HG03095 (cell line): ENCODE results near the gene NDUFV2.

Source experiments
- ATAC-seq: cut with Tn5 transposase; IDR thresholded peaks from one replicate; pipeline ENCODE4 v1.9.1; 2021; ENCODE audit warnings: moderate library complexity; ENCODE audit not compliant: unreplicated experiment

Gene NDUFV2

DNA sequence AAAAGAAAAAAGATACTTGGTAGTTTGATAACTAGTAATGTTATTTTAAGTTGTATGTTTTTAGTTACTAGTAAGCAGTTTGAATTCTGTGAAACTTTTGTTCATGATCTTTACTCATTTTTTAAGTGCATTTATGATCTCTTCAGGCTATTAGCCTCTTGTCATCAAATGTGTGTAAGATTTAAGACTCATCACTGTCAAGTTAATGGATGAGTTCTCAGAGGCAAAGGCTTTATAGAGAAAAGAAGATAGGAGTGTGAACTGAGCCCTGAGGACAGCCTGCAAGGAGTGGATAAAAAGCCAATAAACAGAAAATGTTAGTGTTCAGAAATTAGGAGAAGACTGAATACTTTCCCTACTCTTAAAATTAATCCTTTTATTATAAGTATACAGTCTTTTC is 13.5 kb downstream of the NDUFV2 start:
- ATAC-seq: no peak

- ATAC-seq: no peak
Measured at GRCh38 chr18:9117980-9118841, 15.7 kb downstream of the NDUFV2 start.

DNA sequence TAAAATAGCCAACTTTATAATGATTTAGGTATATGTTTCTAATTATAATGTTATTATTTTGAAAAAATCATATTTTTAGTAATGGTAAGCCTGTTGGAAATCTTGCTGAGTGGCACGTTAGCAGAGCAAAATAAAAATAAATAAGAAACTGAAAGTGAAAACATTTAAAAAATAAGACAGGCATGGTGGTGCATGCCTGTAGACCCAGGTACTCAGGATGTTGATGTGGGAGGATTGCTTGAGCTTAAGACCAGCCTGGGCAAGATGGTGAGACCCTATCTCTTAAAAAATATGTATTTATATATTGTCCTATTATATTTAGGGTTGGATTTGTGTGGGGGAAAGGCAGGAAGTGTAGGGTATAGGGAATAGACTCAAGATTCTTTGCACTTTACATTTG is 18.3 kb downstream of the NDUFV2 start:
- ATAC-seq: no peak

- no peak for ATAC-seq
Measured at GRCh38 chr18:9123520-9123919, 21.0 kb downstream of the NDUFV2 start.

- ATAC-seq: no peak
Measured at GRCh38 chr18:9124824-9125223, 22.3 kb downstream of the NDUFV2 start.

- no peak for ATAC-seq
Measured at GRCh38 chr18:9126337-9126736, 23.8 kb downstream of the NDUFV2 start.

- no peak for ATAC-seq
Measured at GRCh38 chr18:9130195-9130594, 27.7 kb downstream of the NDUFV2 start.

DNA sequence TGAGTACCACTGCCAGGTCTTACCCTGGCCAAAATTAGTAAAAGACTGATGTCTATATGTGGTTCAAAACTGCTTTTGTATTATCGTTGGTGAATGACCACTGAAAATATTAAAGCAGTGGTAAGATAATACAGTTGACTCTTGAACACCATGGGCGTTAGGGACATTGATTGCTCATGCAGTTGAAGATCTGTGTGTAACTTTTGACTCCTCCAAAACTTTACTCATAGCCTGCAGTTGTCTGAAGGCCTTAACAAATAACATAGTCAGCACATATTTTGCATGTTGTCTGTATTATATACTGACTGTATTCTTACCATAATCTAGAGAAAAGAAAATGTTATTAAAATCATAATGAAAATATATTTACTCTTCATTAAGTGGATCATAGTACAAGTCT is 28.3 kb downstream of the NDUFV2 start:
- ATAC-seq: no peak

DNA sequence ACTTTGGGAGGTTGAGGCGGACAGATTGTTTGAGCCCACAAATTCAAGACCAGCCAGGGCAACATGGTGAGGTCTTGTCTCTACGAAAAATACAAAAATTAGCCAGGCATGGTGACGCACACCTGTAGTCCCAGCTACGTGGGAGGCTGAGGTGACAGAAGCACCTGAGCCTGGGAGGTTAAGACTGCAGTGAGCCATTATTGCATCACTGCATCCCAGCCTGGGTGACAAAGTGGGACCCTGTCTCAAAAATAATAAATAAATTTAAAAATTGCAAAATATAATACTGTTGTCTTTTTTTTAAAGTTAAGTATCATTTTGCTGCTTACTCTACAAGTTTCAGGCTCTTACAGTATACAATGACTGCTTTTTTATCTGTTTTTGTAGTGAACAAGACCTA is 30.1 kb downstream of the NDUFV2 start:
- no peak for ATAC-seq

- ATAC-seq: no peak
Measured at GRCh38 chr18:9133225-9133624, 30.7 kb downstream of the NDUFV2 start.

DNA sequence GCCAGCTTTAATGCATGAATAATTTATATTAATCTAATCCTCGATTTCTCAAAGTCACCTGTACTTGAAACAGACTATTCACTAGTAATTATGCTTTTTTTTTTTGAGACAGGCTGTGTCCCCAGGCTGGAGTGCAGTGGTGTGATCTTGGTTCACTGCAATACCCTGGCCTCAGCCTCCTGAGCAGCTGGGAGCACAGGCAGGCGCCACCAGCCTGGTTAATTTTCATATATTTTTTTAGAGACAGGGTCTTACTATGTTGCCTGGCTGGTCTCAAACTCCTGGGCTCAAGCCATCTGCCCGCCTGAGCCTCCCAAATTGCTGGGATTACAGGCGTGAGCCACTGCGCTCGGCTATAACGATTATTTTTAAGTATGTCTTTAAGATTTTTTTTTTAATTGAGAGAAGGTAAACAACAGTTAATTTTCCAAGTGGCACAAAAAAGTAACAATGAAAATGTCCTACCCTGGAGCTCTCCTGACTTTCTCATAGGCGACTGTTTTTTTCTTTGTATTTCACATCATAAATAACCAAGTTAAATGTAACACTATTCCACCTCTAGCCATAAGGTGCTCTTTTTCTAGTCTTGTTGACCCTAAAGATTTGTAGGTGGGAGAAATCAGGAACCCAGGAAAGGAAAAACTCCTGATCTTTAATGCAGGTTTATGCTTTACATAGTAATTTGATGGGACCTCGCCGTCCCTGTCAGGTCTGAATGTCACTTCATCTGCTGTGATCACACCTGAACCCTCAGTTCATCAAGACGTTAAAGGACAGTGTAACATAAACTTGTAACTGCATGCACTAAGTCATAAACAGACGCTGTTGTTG is 32.8 kb downstream of the NDUFV2 start:
- ATAC-seq: no peak

DNA sequence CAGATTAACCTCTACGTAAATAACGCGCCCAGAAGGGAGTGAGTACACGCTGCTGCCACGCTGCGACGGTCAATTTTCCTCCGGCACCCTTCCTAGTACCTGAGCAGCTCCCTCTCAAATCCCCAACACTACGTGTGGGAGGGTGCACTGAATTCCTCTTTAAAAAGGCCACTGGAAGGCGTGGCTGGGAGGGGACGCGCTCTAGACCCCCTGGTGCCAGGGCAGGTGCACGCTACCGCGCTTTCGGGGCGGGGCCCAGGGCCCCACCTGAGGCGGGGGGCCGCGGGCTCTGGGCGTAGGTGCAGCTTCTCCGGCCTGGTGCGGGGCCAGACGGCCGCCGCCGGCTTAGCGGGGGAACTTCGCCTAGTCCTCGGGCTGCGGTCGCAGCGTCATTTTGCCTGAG is 33.4 kb downstream of the NDUFV2 start:
- peak; percentile 20 for ATAC-seq

- peak; percentile 58 for ATAC-seq
Measured at GRCh38 chr18:9136315-9137155, 34.0 kb downstream of the NDUFV2 start, which contains the start of gene ANKRD12. TSS of gene ANKRD12 (plus strand) at chr18:9136781. CDS start at chr18:9182433, 45,652 bp downstream.

- ATAC-seq: peak; percentile 37
Measured at GRCh38 chr18:9137168-9138066, 34.9 kb downstream of the NDUFV2 start.

DNA sequence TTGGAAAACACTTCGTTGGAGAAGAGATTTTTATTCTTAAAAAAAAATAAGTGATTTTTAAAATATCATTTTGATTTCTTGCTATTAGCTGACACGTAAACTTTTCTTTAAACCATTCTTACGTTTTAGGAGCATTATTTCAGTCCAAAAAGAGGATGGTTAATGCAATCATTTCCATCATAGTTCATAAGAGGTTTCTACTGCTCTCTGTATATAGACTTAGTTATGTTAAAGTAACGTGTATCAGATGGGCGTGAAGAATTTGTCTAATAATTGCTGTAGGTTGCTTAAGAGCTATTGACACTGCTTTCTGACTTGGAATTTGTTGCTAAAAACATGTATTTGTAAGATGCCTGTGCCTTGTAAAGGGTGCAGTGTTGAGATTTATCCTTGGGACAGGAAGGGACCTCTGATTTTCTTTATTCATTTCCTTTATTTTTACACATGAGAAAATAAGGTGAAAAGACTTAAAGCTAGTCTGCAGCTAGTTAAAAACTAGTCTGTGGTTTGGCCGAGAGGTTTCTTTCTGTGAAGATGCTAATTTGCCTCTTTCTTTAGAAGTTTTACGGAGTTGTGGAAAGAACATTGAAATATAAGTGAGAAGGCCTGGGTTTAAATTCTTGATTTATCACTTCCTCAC is 37.0 kb downstream of the NDUFV2 start:
- ATAC-seq: no peak

DNA sequence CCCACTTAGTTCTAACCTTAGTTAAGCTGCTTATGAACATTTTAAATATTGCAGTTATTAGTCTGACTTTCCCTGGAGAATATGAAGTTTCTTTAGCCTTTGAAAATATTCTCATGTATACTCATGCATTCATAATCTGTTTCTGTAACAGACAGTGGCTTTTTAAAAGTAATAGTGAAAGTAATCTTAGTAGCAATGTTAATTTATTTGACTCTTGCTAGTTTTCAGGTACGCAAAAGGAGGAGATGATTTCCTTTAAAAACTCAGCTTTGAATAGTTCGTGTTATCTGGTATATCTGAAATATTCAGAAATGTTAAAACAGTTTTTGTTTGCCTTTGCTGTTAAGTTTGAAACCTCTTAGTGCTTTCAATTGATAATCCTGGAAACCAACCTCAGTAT is 37.9 kb downstream of the NDUFV2 start:
- ATAC-seq: no peak

- no peak for ATAC-seq
Measured at GRCh38 chr18:9140984-9141383, 38.5 kb downstream of the NDUFV2 start.

- no peak for ATAC-seq
Measured at GRCh38 chr18:9146224-9146623, 43.7 kb downstream of the NDUFV2 start.

DNA sequence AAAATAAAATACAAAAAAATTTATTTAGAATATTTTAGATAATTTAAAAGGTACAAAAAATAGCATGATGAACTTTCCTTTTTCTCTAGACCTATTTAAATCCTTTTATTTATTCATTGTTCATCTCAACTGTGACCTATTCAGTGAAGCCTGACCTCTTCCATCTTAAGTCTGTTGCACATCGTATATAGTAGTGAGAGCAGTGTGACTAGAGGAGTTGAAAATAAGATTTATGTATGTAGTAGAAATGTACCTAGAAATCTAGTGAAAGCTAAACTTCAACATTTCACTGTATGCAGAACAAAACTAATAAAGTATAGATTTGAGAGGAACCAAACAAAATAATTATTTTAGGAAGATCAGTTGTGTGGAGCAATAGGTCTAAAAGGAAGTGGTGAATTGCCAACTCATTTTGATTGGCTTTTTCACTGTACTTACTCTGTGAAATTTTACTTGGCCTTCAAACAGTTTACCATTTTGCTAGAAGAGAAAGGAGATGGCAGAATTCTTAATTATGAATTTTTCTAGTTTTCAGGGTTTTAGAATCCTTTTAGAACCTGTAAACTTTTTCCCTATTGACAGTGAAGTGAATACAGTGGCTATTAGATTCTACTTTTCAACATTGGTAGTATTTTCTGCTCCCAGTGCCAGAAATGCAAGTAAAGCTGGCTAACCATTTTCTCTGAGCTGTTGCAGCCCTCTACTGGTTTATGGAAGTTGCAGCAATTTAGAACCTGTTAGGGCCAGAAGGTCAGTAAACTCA is 45.1 kb downstream of the NDUFV2 start:
- peak; percentile 59 for ATAC-seq
